HG02763 (cell line): ENCODE measurements around the gene PPP1R3G.
A peak's percentile ranks its signal among the peaks of the same experiment; 100 is the strongest.
"Not testable (repeated sequence)": the region's sequence is repeated elsewhere in the genome, so short reads cannot be mapped to it uniquely, and the experiment has no call there.

ENCODE experiments used
- ATAC-seq: cut with Tn5 transposase; IDR thresholded peaks from one replicate; pipeline ENCODE4 v1.9.1; 2021; ENCODE audit warnings: mild to moderate bottlenecking, moderate library complexity; ENCODE audit not compliant: unreplicated experiment

The PPP1R3G gene

DNA sequence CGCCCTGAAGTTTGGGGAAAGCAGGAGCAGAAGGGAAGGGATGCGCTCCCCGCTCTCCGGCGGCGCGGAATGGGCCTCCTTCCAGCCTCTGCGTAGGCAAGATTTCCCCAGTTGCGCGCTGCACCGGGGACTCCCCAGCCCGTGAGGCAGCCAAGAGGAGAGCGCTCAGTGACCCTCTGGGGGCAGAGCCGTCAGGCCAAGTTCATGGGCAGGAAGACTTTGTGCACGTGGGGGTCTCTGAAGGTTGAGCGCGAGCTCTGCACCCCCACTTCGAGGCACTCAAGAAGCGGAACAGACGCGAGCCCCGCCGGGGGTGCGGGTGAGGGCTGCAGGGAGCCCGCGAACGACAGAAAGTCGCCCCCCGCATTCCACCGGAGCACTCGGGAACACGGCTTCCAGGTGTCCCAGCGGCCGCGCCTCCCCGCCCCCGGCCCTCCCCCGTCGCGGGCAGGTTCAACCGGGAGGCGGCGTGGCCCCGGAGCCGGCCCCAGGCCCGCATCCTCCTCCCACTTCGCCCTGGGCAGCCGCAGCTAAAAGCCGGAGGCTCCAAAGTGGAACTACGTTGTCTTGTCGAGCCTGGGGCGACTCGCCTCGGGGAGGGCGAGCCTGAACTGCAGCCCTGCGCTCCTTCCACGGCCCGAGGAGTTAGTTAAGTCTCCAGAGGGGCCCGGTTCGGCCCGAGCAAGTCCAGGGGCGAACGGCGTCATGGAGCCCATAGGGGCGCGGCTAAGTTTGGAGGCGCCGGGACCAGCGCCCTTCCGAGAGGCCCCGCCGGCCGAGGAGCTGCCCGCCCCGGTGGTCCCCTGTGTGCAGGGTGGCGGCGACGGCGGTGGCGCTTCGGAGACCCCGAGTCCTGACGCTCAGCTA, at the start of gene PPP1R3G:
Gene PPP1R3G, plus strand, starts transcription at position 561 of the 867 bp plus-strand sequence. Its CDS starts 145 bp downstream, at position 706.
- peak; percentile 42 for ATAC-seq

DNA sequence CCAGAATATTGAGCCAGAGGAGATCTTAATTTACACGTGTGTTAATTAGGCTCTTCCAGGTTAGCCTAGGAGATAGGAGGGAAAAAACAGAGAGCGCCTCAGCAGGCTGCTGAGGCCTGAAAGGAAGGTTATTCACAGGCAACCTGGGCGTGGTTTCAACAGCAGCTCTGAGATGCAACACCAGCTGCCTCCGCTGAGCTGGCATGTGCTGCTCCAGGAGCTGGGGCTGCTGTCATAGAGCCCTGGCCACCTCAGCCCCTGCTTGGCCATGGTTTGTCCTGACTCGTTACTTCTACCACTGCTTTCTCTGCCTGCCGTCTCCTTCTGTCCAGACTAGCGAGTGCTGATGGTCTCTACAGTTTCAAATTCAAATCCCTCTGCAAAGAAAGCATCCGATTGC, 48.9 kb upstream of the PPP1R3G start:
- ATAC-seq, result no peak

DNA sequence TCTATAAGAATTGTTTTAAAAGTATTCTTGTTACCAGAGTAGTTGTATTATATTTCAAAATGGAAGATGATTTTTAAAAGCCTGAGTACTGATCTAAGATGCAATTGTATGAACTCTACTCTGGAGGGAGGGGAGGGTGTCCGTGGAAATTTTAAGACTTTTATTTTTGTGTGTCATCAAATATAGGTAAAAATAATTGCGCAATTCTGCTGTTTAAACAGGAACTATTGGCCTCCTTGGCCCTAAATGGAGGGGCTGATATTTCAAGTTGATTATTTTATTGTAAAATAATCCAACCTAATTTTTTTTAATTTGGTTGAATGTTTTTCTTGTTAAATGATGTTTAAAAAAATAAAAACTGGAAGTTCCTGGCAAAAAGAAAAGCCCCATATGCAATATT, 43.2 kb upstream of the PPP1R3G start:
- ATAC-seq, result no peak

DNA sequence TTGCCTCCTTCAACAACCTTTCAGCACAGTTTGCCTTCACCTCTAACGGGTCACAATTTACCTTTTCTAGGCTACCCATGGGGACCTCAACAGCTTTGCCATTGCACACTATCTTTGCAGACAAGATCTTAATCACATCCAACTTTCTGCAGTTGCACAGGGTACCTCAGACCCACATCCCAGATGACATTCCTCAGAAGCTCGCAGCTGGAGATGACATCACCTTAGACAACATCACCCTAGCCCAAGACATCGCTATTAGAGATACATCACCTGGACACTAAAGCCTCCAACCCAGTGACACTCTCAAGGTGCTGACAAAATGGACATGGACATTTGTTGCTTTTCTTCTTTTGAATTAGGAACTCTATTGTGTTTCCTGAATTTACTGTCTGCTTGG, 42.7 kb upstream of the PPP1R3G start:
- ATAC-seq, result no peak

DNA sequence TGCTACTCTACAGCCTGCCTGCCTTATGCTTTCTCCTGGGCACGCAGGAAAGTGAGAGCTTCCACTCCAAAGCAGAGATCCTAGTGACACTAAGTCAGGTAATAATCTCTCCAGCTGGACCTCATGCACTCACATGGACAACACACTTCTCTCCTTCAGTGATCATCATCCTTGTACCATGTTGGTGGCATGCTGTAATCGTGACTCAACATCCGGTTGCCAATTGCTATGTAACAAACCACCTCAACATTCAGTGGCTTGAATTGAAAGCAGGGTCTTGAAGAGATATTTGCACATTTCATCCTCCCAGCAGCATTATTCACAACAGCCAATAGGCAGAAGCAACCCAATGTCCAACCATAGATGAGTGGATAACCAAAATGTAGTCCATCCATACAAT, 40.3 kb upstream of the PPP1R3G start:
- ATAC-seq, result no peak

DNA sequence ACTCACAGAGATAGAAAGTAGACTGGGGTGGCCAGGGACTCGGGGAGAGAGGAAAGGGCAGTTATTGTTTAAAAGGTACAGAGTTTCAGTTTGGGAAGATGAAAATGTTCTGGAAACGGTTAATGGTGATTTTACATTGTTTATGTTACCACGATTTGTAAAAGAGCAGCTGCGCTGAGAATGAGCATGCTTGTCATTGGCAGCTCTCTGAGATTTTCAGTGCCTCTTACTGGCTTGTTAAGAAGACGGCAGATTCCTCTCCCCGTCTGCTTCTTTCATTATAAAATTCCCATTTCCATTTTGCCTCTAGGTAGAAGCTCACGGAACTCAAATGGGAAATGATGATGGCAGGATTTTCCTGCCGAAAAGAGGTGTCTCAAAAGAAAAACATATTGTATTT, 39.7 kb upstream of the PPP1R3G start:
- no peak for ATAC-seq

DNA sequence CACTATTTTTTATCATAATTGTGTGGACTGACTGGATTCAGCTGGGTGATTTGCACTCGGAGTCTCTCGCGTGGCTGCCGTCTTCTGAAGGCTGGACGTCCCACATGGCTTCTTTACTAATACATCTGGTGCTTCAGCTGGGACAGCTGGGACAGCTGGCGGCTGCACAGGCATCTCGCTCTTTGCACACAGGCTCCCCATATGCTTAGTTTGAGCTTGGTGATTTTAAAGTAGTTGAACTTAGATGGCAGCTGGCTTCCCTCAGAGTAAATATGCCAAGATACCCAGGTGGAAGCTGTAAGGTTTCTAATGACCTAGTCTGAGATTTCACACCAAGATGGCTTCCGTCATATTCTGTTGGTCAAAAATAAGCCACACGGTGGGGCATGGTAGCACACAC, 38.7 kb upstream of the PPP1R3G start:
- ATAC-seq, result no peak

DNA sequence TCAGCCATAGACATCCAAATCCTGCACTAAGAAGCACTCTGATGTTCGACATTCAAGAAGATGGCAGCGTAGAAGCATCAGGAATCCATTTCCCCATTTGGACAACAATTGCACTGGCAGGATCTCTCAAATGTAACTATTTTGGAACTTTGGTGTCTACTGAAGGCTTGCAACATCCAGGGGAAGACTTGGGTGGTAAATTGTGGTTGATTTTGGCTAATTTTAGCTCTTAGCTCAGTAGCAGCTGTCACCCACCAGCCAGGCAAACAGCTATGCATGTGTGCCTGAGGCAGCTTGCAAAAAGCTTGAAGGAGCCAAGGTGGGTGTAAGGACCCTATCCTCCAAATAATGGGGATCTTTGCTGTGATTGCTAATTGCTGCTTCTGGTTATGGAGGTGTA, 35.1 kb upstream of the PPP1R3G start:
- no peak for ATAC-seq

DNA sequence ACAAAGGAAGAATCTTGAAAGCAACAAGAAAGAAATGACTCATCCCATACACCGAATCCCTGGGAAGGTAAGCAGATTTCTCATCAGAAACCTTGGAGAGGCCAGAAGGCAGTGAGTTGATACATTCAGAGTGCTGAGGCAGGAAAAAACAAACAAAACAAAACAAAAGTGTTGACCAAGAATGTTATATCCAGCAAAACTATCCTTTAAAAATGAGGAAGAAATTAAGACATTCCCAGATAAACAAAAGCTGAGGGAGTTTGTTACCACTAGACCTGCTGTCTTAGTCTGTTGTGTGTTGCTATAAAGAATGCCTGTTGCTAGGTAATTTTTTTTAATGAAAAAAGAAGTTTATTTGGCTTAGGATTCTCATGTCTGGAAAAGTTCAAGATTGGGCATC, 33.7 kb upstream of the PPP1R3G start:
- no peak for ATAC-seq

DNA sequence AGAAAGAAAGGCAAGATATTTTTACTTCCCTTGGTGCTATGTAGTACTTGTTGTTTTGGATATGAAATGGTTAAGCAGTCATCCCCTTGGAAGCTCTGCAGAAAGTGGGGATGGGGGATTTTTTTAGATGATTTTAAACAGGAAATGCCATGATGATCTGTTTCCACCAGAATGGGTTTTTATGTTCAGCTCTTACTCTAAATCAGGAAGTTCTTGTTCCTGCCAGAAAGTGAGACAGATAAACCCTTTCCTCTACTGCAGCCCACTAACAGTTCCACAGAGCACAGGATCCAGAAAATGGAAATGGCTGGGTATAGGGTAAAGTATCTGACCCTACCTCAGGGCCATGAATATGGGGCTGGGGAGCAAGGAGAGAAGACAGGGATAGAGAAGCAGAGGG, 32.1 kb upstream of the PPP1R3G start:
- ATAC-seq, result no peak

DNA sequence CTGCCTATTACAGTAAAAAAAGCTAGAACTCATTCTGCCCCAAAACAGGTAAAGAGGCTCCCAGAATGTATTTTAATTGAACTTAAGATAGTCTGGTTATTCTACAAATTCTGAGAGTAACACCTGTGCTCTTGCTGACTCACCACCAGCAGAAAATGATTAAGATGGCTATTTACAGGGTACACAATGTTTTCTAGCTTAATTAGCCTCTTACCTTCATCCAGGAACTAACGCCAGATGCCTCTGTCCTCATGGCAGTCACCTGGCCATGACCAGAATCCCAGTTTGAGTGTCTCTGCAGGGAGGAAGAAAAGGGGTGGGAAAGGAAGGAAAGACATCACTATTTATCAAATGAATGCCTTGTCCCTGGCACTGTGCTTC, 31.3 kb upstream of the PPP1R3G start:
- no peak for ATAC-seq

DNA sequence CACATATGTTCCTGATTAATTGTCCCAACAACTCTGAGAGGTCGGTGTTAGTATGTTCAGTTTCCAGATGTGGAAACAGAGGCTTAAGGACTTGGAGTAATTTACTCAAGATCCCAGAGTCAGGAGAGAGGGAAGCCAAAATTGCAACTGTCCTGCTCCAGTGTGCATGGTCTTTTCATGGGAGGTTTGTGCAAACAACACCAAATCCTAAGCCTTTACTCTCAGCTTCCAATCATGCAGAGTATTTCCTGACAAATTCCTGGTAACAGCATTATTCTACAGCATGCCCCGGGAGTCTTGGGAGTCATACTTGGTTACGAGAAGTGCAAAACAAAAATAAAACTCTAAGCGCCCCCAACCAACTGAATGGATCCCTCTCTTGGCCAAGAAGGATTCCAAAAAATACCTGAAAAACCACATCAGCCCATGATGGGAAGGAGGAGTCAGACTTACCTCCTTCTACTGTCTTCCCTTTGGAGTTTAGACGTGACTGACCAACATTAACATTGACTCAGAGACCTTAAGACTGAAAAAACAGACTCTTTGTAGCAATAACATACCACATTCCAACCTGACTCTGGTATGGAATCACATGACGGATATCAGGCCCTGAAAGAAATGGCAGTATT, 30.8 kb upstream of the PPP1R3G start:
- ATAC-seq, result no peak

DNA sequence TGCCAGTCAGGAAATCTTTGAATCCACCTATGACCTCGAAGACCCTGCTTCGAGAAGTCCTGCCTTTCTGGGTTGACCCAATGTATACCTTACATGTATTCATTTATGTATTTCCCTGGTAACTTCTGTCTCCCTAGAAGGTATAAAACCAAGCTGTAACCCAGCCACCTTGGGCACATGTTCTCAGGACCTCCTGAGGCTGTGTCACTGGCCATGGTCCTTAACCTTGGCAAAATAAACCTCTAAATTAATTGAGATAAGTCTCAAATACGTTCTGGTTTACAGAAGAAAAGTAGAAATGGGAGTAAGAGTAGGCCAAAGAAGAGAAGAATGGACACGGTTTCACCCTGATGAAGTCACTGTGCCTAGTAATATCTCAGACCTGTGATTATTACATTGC, 30.0 kb upstream of the PPP1R3G start:
- no peak for ATAC-seq

DNA sequence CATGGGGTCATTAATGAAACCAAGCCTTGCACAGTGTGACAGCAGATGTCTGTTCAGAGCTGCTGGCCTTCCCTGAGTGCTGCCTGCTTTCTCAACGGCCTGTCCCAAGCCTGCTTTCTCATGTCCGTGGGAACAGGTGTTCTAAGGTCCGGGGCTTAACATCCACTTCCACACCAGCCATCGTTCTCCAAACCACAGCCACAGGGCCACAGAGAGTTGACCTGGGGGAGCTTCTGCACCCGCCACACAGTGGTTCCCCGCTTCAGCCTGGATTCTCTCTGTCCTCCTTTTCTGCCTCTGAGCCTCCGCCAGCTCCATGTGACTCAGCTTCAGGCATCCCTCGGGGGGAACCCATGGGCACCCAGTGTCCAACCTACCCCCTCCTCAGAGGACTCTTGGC, 26.9 kb upstream of the PPP1R3G start:
- no peak for ATAC-seq

DNA sequence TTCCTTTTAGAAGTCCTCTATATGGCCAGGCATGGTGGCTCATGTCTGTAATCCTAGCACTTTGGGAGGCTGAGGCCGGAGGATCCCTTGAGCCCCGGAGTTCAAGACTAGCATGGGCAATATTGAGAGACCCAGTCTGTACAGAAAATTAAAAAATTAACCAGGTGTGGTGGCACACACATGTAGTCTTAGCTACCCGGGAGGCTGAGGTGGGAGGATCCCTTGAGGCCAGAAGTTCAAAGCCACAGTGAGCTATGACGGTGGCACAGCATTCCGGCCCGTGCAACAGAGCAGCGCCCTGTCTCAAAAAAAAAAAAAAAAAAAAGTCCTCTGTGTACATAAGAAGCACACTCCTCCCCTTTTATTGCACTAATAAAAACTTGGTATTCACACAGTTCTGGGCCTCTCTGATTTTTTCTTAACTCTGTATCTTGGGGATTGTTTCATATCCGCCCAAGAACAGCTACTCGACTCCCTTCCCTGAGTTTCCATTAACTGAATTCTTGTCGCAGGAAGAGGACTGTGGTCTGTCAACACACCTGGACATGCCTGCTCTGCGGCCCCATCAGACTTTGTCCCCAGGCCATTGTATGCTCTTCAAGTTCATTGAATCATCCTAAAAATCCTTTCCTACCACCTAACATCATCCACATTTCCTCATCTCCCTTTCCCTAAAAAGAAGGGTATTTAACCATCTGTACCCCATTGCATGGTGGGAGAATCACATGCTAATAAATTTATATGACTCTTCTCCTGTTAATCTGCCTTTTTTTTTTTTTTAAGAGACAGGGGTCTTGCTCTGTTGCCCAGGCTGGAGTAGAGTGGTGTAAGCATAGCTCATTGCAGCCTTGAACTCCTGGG, 25.9 kb upstream of the PPP1R3G start:
- no peak for ATAC-seq

DNA sequence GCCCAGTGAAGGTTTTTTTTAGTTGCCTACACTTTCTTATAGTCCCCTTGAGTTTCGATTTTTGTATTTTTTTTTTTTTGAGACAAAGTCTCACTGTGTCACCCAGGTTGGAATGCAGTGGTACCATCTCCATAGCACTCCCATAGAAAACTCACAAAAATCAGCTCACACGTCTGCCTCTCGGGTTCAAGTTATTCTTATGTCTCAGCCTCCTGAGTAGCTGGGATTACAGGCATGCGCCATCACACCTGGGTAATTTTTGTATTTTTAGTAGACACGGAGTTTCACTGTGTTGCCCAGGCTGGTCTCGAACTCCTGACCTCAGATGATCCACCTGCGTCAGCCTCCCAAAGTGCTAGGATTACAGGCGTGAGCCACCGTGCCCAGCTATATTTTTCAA, 24.7 kb upstream of the PPP1R3G start:
- not testable (repeated sequence) for ATAC-seq

DNA sequence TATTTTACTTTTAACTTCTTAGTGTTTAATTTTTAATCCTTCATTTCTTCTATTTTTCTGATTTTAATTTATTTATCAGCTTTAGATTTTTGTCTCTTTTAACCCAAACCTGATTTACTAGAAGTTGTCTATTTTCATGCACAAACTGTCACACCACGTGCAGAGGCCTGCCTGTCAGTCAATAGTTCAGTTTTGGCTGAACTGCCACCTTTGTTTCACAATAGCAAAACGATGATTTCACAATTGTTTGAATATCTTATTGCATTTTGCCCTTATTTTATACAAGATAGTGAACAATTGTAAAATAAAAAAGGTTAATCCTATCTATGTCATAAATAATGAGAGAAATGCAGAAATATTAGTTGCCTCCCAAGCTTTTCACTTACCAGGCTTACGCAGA, 24.0 kb upstream of the PPP1R3G start:
- ATAC-seq, result no peak

DNA sequence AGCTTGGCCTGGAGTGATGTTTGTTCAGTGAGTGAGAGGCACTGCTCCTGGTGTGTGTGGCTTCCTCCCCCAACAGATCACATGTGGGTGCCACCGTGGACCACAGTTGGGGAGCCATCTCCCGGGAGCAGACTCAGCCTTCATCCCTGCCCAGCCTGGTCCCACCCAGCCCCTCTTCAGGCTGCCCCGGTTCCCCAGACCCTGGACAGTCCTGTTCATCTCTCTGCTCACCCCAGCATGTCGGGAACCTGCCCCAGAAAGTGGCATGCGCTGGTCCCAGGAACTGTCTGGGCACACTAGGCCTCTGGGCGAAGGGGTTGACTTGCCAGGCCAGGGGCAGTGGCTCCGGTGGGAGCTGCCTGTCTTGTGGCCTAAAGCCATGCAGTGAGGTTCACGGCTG, 21.5 kb upstream of the PPP1R3G start:
- ATAC-seq, result no peak

DNA sequence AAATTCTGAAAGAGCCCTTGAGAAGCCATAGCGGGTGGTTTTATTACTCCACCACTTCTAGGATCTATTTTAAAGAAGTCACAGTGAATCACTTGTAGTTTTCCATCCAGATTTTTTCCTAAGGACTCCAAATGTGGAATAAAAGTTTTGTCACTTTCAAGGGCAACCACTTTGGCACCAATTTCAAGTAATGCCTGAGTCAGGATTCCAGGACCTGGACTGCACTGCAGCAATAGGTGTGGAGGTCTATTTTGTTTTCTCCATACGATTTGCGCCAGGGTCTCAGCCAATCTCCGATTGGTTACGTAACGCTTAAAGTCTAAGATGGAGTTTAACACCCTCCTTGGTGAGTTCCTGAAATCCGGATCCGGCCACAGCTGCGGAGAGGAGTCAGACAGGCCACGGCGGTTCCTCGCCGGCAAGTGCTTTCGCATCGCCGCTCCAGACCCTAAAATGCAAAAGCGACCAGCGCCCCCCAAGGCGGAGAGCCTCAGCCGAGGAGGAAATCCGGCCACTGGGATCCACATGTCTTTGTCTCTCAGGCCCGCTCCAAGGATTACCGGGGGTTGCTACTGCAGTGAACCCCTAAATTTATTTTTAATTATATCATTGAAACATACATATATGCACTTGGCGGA, 18.6 kb upstream of the PPP1R3G start:
- ATAC-seq, result no peak

DNA sequence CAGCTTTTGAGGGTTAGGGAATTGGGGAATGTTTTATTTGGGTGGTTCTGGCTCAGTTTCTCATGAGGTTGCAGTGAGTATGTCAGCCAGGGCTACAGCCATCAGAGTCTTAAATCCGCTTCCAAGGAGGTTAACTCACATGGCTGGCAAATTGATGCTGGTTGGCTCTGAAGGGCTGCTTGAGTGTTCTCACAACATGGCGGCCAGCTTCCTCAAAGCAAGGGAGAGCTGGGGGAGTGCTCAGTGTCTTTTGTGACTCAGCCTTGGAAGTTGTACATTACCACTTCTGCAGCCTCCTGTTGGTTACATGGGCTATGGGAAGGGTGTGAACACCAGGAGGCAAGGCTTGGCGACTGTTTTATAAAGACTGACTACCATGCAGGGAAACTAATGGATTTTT, 17.8 kb upstream of the PPP1R3G start:
- no peak for ATAC-seq

DNA sequence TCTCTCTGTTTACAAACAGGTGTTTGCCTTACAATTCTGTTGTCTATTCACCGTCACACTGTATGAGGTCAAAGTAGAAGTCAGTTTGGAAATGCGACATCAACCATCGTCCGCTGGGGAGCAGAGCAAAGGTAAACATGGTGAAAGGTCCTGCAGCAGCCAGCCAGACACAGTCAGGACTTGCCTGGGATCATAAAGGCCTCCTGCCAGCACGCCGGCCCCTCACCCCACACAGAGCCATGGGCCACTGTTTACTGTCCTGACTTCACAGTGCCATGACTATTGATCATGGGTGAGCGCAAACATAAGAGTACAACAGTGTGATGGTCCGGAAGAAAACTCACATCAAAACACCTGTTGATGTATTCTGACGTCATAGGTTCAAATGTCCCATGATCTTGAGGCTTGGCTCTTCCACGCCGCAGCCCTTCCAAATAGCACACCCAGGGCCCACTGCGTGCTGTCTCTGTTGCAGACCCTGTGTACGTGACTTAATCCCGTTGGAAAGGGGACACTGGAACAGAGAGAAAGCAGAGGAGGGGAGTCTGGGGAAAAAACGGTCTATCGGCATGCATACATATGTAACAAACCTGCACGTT, 16.9 kb upstream of the PPP1R3G start:
- no peak for ATAC-seq
